SK-N-SH (cell line): Measurements from ENCODE around the gene NFIA.

Experiments used
- CTCF ChIP-seq: fragments of 200-600 bp; sonication (generic); IDR thresholded peaks from 2 replicates; pipeline ENCODE4 v1.6.1; 2017; ENCODE audit warnings: antibody characterized with exemption, mild to moderate bottlenecking, moderate library complexity
- EP300 ChIP-seq, 2 experiments: IDR thresholded peaks; 2 replicates each; pipeline versions ENCODE4 v1.4.0 to v1.6.1; 2012; ENCODE audit warnings: borderline replicate concordance in 1 of 2, low read depth in 1 of 2, low read length in 1 of 2
- FOXM1 ChIP-seq: IDR thresholded peaks from 2 replicates; pipeline ENCODE4 v1.4.0; 2012; ENCODE audit warnings: low read depth, mild to moderate bottlenecking
- MAX ChIP-seq: IDR thresholded peaks from 2 replicates; pipeline ENCODE4 v1.4.0; 2012; ENCODE audit warnings: low read depth
- POLR2AphosphoS5 ChIP-seq: IDR thresholded peaks from 2 replicates; pipeline ENCODE4 v1.6.1; 2012; ENCODE audit warnings: low read depth, low read length
- RAD21 ChIP-seq: IDR thresholded peaks from 2 replicates; pipeline ENCODE4 v1.6.1; 2012; ENCODE audit warnings: mild to moderate bottlenecking, low read length
- RFX5 ChIP-seq: IDR thresholded peaks from 2 replicates; pipeline ENCODE4 v1.6.1; 2012; ENCODE audit warnings: mild to moderate bottlenecking, improper control_type of control experiment, low read length
- SMC3 ChIP-seq: IDR thresholded peaks from 2 replicates; pipeline ENCODE4 v1.6.1; 2012; ENCODE audit warnings: low read depth, low read length, improper control_type of control experiment
- USF1 ChIP-seq: IDR thresholded peaks from 2 replicates; pipeline ENCODE4 v1.4.0; 2012; ENCODE audit warnings: low read depth, borderline replicate concordance
- YY1 ChIP-seq: IDR thresholded peaks from 2 replicates; pipeline ENCODE4 v1.4.0; 2012; ENCODE audit warnings: low read depth, mild to moderate bottlenecking

GRCh38 chr1:61143821-61144424 lies 61.6 kb downstream of the NFIA start:
- no peak for TF ChIP-seq RFX5
- no peak for TF ChIP-seq SMC3
- TF ChIP-seq CTCF: no peak
- TF ChIP-seq MAX: no peak
- TF ChIP-seq POLR2AphosphoS5: no peak
- no peak for TF ChIP-seq RAD21
- no peak for TF ChIP-seq EP300 (IDR thresholded peaks at IDR 0.05; ENCODE audit: borderline replicate concordance in 1 of 2, low read depth in 1 of 2, low read length in 1 of 2)
- TF ChIP-seq FOXM1: no peak
- no peak for TF ChIP-seq USF1
- TF ChIP-seq YY1: no peak
